GM19467 (cell line): ENCODE results near the gene SHLD1.
"Not testable (repeated sequence)": the region's sequence is repeated elsewhere in the genome, so short reads cannot be mapped to it uniquely, and the experiment has no call there.

Experiments
- ATAC-seq: cut with Tn5 transposase; IDR thresholded peaks from one replicate; pipeline ENCODE4 v1.9.1; 2021; ENCODE audit warnings: mild to moderate bottlenecking, moderate library complexity; ENCODE audit not compliant: unreplicated experiment

SHLD1 gene

GRCh38 chr20:5749952-5750779, at the start of gene SHLD1:
SHLD1 (plus strand) TSS chr20:5750401; CDS start chr20:5772866, 22,465 bp downstream.
- ATAC-seq, result peak; percentile 89

GRCh38 chr20:5702339-5702738, 47.9 kb upstream of the SHLD1 start:
- ATAC-seq, result not testable (repeated sequence)

GRCh38 chr20:5703681-5704101, 46.5 kb upstream of the SHLD1 start:
- ATAC-seq, result no peak

GRCh38 chr20:5705827-5706226, 44.4 kb upstream of the SHLD1 start:
- no peak for ATAC-seq

- no peak for ATAC-seq
Measured at GRCh38 chr20:5706797-5707196, 43.4 kb upstream of the SHLD1 start.

GRCh38 chr20:5710551-5710950, 39.6 kb upstream of the SHLD1 start:
- no peak for ATAC-seq

GRCh38 chr20:5714261-5715041, 35.8 kb upstream of the SHLD1 start:
- ATAC-seq, result no peak

- ATAC-seq, result no peak
Measured at GRCh38 chr20:5715071-5715841, 34.9 kb upstream of the SHLD1 start.

GRCh38 chr20:5716953-5717352, 33.2 kb upstream of the SHLD1 start:
- no peak for ATAC-seq

GRCh38 chr20:5718896-5719595, 31.2 kb upstream of the SHLD1 start:
- no peak for ATAC-seq

GRCh38 chr20:5719861-5720403, 30.3 kb upstream of the SHLD1 start:
- no peak for ATAC-seq

GRCh38 chr20:5720696-5721095, 29.5 kb upstream of the SHLD1 start:
- no peak for ATAC-seq

- ATAC-seq, result not testable (repeated sequence)
Measured at GRCh38 chr20:5721356-5721755, 28.8 kb upstream of the SHLD1 start.

- ATAC-seq, result no peak
Measured at GRCh38 chr20:5722927-5723326, 27.3 kb upstream of the SHLD1 start.

- not testable (repeated sequence) for ATAC-seq
Measured at GRCh38 chr20:5725183-5725463, 25.1 kb upstream of the SHLD1 start.

GRCh38 chr20:5727018-5727515, 23.1 kb upstream of the SHLD1 start:
- no peak for ATAC-seq

- no peak for ATAC-seq
Measured at GRCh38 chr20:5729348-5729747, 20.9 kb upstream of the SHLD1 start.

- no peak for ATAC-seq
Measured at GRCh38 chr20:5730131-5730530, 20.1 kb upstream of the SHLD1 start.

GRCh38 chr20:5731753-5732366, 18.3 kb upstream of the SHLD1 start:
- ATAC-seq, result no peak

- no peak for ATAC-seq
Measured at GRCh38 chr20:5734602-5735001, 15.6 kb upstream of the SHLD1 start.
